ENCODE results near the gene DENND1A.

DENND1A gene

DNA sequence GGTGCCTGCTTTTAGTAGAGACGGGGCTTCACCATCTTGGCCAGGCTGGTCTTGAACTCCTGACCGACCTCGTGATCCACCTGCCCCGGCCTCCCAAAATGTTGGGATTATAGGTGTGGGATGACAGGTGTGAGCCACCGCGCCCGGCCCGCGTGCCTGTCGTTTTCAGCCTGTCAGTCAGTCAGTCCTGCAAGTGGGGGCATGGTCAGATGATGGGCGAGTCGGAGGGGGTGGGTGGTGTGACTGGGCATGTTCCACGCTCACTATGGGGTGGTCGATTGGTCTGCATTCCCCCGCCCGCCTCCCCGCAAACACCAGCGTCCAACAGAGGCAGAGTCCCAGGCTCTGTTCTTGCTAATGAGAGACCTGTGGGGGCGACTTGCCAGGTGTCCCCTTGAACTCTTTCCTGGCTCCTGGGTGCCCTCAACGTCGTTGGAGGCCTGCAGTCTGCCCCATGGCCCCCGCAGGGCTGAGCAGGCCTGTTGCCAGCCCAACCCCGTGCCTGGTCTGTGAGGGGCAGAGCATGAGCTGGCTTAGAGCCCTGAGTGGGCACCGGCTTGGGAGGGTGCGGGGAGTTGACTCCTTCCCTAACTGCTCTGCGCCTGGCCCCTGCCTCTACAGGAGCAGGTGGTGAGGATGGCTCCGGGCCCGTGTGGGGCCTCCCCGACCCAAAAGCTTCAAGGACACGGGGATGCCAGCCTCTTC is 550.8 kb downstream of the DENND1A start:
- no peak for DNase-seq

DNA sequence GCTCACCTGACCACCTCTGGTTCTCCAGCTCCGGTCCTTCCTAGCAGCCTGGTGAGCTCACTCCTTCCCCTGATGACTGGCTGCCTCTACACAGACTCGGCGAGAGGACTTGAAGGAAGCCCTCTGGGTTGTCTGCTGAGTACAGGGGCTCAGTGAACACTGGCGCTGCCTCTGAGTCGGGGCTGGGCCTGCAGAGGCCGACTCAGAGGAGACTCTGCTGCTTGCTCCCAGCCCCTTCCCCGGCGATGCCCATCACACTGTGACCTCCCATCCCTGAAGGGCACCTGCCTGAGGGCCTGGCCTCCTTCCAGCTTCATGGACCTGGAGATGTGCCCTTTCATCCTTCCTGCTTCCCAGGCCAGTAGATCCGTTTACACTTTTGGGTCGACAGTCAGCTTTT is 551.9 kb downstream of the DENND1A start:
- no peak for DNase-seq

DNA sequence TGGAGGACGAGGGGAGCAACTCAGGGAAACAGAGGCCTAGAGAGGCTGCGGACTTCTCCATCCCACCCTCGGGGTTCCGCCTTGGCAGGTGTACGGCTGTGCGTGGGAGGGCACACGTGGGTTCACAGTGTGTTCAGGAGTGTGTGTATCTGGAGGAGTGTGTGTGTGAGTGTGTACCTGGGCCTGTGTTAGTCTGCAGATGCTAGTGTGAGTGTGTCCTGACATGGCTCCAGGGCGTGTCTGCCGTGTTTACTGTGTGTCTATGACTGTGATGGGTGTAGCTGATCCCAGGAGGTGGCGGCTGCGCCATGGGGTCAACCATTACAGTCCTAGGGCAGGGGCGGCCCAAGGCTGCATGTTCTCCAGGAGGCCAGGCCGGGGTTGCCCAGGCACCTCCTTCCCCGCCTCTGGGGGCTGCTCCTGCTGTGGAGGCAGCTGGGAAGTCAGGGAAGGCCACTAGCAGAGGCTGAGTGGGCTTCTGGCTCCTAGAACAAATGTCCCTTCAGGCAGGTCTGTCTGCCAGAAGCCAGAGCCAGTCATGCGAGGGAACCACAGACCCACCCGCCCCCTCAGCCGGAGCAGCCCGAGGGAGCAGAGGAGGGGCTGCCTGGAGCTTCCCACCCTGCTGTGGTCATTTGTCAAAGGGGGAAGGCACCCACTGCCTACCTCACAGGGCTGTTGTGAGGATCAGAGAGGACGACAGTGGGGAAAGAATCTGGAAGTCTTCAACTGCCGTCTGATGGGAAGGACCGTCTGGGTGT is 552.5 kb downstream of the DENND1A start:
- no peak for DNase-seq

DNA sequence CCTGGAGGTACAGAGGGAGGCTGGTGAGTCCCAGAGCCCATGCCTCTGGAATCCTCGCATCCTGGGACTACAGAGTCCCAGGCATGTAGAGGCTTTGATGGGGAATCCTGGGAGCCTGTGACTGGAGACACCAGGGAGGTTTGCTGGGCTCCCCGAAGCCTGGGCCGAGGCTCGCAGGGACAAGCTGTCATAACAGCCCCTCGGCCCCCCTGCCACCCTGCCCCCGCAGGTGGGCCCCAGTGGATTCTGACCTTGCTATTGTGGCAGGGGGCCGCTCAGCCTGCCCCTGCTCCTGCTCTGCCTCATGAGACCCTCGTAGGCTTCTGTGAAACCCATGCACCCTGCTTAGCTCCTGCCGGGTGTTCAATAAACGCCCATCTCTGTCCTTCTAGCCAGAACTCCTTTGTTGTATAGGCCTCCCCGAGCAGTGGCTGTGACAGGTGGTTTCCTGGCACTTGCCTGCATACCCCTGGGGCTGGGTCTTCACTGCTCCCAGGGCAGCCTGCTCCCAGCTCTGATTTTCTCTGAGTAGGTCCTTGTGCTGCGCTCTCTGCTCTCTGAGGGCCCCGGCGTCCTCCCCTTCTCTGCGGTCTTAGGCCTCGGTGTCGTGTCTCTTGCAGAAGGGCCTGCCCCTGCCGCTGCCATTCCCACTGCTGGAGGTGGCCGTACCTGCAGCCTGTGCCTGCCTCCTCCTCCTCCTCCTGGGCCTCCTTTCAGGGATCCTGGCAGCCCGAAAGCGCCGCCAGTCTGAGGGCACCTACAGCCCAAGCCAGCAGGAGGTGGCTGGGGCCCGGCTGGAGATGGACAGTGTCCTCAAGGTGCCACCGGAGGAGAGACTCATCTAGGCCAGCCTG is 553.5 kb downstream of the DENND1A start:
- no peak for DNase-seq

DNA sequence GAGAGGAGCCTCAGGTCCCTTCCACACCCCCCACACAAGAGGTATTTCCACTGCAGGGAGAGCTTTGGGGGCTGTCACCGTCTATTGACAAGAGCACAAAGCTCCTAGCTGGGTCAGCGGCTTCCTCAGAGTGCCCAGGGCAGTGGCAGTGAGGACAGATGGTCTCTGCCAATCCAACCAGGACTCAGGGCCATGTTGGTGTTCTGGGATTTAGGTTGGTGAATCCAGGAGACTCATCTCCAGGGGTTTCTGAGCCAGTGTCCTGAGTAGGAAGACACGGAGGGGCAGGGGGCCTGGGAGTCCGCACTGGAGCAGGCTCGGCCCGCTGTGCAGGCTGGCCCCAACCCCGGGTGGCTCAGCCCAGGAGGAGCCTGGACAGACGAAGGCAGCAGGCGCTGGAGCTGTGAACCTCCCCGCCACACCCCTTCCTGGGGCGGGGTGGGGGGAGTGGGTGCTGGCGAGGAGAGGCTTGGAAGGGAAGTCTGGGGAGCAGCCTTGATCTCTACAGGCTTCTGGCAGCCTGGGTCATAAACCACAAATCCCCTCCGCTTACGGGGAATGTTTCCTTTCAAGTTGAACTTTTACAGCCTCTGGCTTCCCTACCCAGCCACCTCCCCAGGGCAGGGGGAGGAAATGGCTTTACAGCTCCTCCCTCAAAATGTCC is 554.3 kb downstream of the DENND1A start:
- peak in 1 of 2 donors; percentile 10 for DNase-seq

DNA sequence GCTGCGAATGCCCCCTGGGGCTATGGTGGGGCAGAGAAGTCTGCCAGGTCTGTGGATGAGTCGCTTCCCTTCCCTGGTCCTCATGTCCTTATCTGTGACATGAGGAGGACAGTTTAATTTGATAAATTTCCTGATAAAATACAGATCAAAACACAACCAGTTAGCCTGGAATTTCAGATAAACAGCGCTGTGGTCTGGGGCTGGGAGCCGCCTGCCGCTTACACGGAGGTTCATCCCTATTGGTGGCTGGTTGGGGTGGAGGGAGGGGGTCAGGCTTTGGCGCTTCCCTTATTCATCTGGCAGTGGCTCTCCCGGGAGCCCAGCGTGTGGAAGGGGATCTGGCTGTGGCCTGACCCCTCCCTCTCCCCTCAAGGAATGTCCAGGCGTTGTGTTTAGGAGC is 556.0 kb downstream of the DENND1A start:
- DNase-seq, result no peak

DNA sequence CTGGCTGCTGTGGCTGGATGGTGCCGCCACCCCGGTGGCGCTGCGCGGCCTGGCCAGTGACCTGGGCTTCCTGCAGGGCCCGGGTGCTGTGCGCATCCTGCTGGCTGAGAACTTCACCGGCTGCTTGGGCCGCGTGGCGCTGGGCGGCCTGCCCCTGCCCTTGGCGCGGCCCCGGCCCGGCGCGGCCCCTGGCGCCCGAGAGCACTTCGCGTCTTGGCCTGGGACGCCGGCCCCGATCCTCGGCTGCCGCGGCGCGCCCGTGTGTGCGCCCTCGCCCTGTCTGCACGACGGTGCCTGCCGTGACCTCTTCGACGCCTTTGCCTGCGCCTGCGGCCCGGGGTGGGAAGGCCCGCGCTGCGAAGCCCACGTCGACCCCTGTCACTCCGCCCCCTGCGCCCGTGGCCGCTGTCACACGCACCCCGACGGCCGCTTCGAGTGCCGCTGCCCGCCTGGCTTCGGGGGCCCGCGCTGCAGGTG is 556.4 kb downstream of the DENND1A start:
- DNase-seq, result no peak

DNA sequence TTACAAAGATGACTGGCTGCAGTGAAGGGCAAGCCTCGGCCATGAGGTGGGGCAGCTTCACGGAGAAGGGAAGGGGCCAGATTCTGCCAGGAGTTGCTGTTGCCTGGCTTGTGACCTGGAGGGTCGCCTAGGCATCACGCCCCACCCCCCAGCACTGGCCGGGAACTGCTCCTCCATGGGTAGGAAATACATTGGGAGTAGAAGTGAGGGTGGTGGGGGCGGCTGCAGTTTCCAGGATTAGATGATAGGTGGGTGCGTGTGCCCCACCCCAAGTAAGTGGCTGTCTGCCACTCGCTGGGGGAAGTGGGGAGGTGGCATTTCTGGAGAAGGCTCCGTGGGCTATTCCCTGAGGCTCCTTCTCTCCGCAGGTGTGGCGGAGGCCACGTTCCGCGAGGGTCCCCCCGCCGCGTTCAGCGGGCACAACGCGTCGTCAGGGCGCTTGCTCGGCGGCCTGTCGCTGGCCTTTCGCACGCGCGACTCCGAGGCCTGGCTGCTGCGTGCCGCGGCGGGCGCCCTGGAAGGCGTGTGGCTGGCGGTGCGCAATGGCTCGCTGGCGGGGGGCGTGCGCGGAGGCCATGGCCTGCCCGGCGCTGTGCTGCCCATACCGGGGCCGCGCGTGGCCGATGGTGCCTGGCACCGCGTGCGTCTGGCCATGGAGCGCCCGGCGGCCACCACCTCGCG is 557.0 kb downstream of the DENND1A start:
- DNase-seq, result no peak

DNA sequence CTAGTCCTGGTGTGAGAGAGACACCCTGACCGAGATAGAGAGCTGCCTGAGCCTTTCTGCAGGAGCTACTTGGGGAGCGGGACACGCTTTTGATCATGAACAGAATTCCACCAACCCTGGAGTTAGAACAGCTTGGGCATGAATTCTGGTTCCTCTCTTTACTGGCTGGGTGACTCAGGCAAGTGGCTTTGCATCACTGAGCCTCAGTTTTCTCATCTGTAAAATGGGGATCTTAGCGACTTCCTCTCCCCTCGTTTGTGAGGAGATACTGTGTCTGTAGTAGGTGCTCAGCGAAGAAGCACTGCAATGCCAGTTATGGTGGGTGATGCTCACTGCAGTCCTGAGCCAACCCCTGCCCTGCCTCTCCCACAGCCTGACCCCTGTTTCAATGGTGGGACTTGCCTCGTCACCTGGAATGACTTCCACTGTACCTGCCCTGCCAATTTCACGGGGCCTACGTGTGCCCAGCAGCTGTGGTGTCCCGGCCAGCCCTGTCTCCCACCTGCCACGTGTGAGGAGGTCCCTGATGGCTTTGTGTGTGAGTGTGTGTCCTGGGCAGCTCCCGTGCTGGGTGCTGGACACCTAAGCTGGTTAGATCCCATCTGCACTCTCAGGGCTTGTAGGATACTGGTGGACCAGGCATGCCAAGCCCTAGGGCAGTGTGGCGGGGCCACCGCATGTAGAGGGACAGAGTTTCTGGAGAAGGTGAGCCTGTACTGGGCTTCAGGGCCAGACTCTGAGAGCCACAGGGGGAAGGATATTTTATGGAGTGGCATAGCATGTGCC is 557.9 kb downstream of the DENND1A start:
- DNase-seq, result no peak

DNA sequence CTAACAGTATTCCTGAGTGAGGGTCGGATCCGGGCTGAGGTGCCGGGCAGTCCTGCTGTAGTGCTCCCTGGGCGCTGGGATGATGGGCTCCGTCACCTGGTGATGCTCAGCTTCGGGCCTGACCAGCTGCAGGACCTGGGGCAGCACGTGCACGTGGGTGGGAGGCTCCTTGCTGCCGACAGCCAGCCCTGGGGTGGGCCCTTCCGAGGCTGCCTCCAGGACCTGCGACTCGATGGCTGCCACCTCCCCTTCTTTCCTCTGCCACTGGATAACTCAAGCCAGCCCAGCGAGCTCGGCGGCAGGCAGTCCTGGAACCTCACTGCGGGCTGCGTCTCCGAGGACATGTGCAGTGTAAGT is 558.7 kb downstream of the DENND1A start:
- no peak for DNase-seq

DNA sequence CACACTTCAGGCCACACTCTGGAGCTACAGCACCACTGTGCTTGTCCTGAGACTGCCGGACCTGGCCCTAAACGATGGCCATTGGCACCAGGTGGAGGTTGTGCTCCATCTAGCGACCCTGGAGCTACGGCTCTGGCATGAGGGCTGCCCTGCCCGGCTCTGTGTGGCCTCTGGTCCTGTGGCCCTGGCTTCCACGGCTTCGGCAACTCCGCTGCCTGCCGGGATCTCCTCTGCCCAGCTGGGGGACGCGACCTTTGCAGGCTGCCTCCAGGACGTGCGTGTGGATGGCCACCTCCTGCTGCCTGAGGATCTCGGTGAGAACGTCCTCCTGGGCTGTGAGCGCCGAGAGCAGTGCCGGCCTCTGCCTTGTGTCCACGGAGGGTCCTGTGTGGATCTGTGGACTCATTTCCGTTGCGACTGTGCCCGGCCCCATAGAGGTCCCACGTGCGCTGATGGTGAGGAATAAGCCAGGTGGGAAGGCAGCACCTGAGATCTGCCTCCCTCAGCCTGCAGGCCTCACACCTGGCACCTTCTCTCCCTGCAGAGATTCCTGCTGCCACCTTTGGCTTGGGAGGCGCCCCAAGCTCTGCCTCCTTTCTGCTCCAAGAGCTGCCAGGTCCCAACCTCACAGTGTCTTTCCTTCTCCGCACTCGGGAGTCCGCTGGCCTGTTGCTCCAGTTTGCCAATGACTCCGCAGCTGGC is 559.2 kb downstream of the DENND1A start:
- no peak for DNase-seq

DNA sequence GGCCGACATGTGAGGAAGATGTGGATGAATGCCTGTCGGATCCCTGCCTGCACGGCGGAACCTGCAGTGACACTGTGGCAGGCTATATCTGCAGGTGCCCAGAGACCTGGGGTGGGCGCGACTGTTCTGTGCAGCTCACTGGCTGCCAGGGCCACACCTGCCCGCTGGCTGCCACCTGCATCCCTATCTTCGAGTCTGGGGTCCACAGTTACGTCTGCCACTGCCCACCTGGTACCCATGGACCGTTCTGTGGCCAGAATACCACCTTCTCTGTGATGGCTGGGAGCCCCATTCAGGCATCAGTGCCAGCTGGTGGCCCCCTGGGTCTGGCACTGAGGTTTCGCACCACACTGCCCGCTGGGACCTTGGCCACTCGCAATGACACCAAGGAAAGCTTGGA is 559.8 kb downstream of the DENND1A start:
- DNase-seq, result no peak

DNA sequence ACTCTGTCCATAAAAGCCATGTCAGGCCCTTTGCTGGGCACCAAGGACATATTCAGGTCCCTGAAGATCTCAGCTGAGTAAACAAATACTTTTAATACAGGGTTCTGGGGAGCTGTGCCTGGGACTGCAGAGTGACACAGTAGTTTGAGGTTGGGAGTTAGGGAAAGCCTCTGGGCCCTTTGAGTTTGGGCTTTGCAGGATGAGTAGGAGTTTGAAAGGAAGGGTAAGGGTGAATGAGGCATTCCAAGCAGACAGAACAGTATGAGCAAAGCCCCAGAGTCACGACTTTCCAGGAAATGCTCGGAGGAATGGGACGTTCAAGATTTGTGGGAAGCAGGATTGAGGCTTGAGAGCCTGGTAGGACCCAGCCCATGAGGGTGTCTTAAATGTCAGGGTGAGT is 560.6 kb downstream of the DENND1A start:
- DNase-seq, result no peak

DNA sequence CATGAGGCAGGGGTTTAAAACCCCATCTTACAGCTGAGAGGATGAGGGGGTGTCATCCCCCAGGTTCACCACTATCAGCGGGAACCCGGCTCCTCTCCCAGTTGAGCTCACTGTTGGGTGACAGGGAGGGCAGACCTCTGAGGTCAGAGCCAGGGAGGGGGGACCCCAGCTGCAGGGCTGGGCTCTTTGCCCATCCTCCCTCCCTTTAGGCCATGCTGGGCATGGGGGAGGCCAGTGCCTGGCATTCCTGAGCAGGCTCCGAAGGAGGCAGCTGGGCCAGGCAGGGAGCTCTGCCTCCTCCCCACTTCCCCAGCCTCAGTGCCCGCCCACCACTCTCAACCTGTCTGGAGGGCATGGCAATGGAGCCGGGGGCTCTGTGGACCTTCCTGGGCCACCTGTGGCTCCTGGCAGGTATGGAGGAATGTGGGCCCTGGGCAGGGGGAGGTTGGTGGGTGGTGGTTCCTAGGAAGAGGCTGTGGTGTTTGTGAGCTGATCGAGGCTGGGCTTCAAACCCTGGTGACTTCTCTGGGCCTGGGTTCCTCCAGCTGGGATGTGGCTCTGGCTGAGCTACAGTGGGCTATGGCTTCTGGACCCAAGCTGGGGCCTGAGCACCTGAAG is 561.3 kb downstream of the DENND1A start:
- no peak for DNase-seq

DNA sequence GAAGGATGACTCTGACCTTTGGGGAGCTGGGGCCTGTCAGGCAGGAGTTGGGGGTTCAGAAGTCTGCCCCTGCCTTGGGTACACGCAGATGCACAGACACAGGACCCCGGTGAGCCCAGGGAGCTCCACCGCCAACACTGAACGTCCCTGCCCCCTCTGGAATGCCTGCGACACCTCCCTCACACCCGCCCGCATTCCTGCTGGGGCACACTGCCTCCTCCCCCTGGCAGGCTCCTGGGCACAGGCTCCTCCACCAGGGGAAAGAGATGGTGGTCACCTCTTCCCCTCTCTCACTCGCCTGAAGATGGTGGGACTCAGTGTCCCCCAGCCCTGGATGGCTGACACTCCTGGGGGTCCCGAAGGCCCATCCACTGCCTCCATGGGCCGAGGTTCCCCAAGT is 561.9 kb downstream of the DENND1A start:
- DNase-seq, result no peak

DNA sequence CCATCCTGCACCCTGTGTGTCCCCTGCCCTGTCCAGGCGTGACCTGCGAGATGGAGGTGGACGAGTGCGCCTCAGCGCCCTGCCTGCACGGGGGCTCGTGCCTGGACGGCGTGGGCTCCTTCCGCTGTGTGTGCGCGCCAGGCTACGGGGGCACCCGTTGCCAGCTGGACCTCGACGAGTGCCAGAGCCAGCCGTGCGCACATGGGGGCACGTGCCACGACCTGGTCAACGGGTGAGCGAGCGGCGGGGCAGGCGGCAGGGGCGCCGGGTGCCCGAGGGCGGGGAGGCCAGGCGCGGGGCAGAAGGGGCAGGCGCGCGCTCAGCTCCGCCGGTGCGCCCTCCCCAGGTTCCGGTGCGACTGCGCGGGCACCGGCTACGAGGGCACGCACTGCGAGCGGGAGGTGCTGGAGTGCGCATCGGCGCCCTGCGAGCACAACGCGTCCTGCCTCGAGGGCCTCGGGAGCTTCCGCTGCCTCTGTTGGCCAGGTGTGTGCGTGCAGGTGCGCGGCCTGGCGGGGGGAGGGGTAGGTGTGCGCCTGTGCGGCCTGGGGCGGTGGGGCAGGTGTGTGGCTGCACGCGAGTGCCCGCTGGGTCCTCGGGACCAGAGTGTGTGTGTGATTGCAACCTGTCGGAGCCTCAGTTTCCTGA is 563.9 kb downstream of the DENND1A start:
- no peak for DNase-seq

DNA sequence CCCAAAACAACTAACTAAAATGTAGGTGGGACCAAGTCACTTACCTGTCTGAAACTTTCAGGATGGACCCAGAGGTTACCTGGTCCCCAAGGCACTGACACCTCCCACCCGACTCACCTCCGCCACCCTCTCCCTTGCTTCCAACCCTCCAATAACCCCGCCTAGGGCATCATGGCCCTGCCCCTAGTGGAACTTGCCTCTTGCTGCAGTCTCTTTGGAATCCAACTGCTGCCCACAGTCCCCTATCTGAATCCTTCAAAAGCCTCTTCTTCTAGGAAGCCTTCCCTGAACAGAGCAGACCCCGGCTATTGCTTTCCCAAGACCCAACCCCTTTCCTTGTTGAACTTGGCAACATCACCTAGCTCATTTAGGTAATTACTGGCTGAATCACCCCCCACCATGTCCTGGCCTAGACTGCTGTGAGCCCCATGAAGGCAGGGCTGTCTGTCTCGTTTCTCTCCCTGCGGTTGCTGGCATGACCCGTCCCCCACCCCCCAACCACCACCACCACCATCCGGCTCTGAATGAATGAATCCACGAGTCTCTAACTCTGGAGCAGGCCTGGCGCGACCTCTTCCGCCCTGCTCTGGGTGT is 564.5 kb downstream of the DENND1A start:
- no peak for DNase-seq

DNA sequence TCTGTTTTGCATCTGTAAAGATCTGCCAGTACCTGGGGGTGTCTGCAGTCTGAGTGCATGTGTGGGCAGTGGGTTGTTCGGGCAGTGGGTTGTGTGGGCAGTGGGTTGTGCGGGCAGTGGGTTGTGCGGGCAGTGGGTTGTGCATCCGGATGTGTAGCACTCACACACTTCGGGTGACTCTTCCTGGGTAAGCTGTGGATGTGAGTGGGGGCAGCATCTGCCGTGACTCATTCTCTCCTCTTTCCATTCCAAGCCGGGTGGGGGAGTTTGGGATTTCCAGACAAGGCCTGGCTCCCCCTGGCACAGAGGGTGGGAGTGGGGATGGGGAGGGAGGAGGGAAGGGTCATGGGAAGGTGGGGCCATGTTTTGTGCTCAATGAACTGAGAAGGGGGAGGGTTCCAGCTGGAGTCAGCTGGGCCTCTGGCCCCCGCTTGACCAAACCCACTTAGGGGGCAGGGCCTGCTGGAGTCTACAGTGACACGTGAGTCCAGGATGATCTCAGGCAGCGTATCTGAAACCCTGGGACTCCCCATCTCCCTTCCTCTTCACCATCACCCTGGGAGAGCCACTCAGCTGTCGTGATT is 565.6 kb downstream of the DENND1A start:
- no peak for DNase-seq

DNA sequence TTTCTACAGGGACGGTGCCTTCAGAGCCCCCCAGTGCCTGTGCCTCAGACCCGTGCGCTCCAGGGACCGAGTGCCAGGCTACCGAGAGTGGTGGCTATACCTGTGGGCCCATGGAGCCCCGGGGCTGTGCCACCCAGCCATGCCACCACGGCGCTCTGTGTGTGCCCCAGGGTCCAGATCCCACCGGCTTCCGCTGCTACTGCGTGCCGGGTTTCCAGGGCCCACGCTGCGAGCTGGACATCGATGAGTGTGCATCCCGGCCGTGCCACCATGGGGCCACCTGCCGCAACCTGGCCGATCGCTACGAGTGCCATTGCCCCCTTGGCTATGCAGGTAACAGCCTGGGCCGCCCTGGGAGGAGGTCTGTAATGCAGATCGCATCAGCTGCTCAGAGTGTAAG is 567.1 kb downstream of the DENND1A start:
- DNase-seq, result no peak

Measured in inflammatory macrophage (primary cell).